Neural cell (in vitro differentiated cells): ENCODE results near the gene L3MBTL4. TPM values are rescaled to one million over a fixed set of nuclear protein-coding genes. Genes with fewer than 3 reads are reported as not detected.

Experiments used
- H2AFZ ChIP-seq: fragments of 200-600, 300-800 bp; sonication (generic), shearing (Covaris generic); 2 replicates; pipeline ENCODE4 v1.6.0; 2014; ENCODE audit warnings: low read depth, mild to moderate bottlenecking, antibody characterized with exemption, low read length, moderate library complexity
- H3F3A ChIP-seq: fragments of 200-600 bp; shearing (Covaris generic); 2 replicates; pipeline ENCODE4 v1.6.1; 2016; ENCODE audit warnings: mild to moderate bottlenecking, moderate library complexity, mixed read lengths, antibody characterized with exemption, low read length; ENCODE audit not compliant: insufficient read depth, poor library complexity, severe bottlenecking
- H3K27ac ChIP-seq: fragments of 200-600, 300-800 bp; sonication (generic), shearing (Covaris generic); 2 replicates; pipeline ENCODE4 v1.5.1; 2014; ENCODE audit warnings: mild to moderate bottlenecking, low read length, moderate library complexity
- H3K27me3 ChIP-seq: fragments of 300-800, 200-600 bp; sonication (generic), shearing (Covaris generic); 2 replicates; pipeline ENCODE4 v1.6.0; 2014; ENCODE audit warnings: mild to moderate bottlenecking, low read depth, low read length, moderate library complexity; ENCODE audit not compliant: insufficient read depth
- H3K36me3 ChIP-seq: fragments of 300-800, 200-600 bp; sonication (generic), shearing (Covaris generic); 2 replicates; pipeline ENCODE4 v1.5.1; 2014; ENCODE audit warnings: mild to moderate bottlenecking, antibody characterized with exemption, low read length, moderate library complexity; ENCODE audit not compliant: insufficient read depth
- H3K4me2 ChIP-seq: fragments of 300-800, 200-600 bp; sonication (generic), shearing (Covaris generic); 2 replicates; pipeline ENCODE4 v1.6.0; 2014; ENCODE audit warnings: mild to moderate bottlenecking, low read length
- H3K4me3 ChIP-seq: fragments of 300-800, 200-600 bp; sonication (generic), shearing (Covaris generic); 2 replicates; pipeline ENCODE4 v1.5.1; 2014; ENCODE audit warnings: mild to moderate bottlenecking, low read length, moderate library complexity
- H3K79me2 ChIP-seq: fragments of 200-600 bp; shearing (Covaris generic); replicated peaks from 2 replicates; pipeline ENCODE4 v1.6.0; 2014; ENCODE audit warnings: mild to moderate bottlenecking, low read length, moderate library complexity; ENCODE audit not compliant: insufficient read depth
- H3K9ac ChIP-seq: fragments of 300-800, 200-600 bp; sonication (generic), shearing (Covaris generic); 2 replicates; pipeline ENCODE4 v1.6.1; 2016; ENCODE audit warnings: mild to moderate bottlenecking, low read length, mixed read lengths
- H3K9me2 ChIP-seq: fragments of 200-600 bp; shearing (Covaris generic); 2 replicates; pipeline ENCODE4 v1.6.1; 2016; ENCODE audit warnings: mild to moderate bottlenecking, low read length, mixed read lengths; ENCODE audit not compliant: insufficient read depth
- H3K9me3 ChIP-seq: fragments of 200-600, 300-800 bp; sonication (generic), shearing (Covaris generic); 2 replicates; pipeline ENCODE4 v1.6.1; 2016; ENCODE audit warnings: mild to moderate bottlenecking, mixed run types, low read length, moderate library complexity, mixed read lengths
- H4K20me1 ChIP-seq: fragments of 200-600 bp; shearing (Covaris generic); 2 replicates; pipeline ENCODE4 v1.6.1; 2016; ENCODE audit warnings: mild to moderate bottlenecking, mixed run types; ENCODE audit not compliant: insufficient read depth
- EP300 ChIP-seq: fragments of 450-650 bp; conservative IDR thresholded peaks from 2 replicates; pipeline ENCODE4 v1.6.1; 2014; ENCODE audit warnings: antibody characterized with exemption, mild to moderate bottlenecking, moderate library complexity; ENCODE audit not compliant: poor library complexity, severe bottlenecking
- EZH2 ChIP-seq: fragments of 200-600, 300-800 bp; shearing (Covaris generic), sonication (generic); IDR thresholded peaks from 2 replicates; pipeline ENCODE4 v1.6.1; 2014; ENCODE audit warnings: antibody characterized with exemption, low read length, borderline replicate concordance, mild to moderate bottlenecking; ENCODE audit not compliant: insufficient read depth, poor library complexity, severe bottlenecking
- MXI1 ChIP-seq: fragments of 450-650 bp; conservative IDR thresholded peaks from 2 replicates; pipeline ENCODE4 v1.6.1; 2014; ENCODE audit warnings: antibody characterized with exemption, mild to moderate bottlenecking; ENCODE audit not compliant: poor library complexity, severe bottlenecking
- POLR2AphosphoS5 ChIP-seq: IDR thresholded peaks from 2 replicates; pipeline ENCODE4 v1.6.1; 2012
- RAD21 ChIP-seq: fragments of 450-650 bp; conservative IDR thresholded peaks from 2 replicates; pipeline ENCODE4 v1.6.1; 2014; ENCODE audit warnings: antibody characterized with exemption, mild to moderate bottlenecking, moderate library complexity
- SMC3 ChIP-seq: fragments of 450-650 bp; conservative IDR thresholded peaks from 2 replicates; pipeline ENCODE4 v1.6.1; 2014; ENCODE audit warnings: antibody characterized with exemption, mild to moderate bottlenecking, moderate library complexity; ENCODE audit not compliant: poor library complexity
- TAF1 ChIP-seq: IDR thresholded peaks from 2 replicates; pipeline ENCODE4 v1.6.1; 2012; ENCODE audit warnings: low read depth
- polyA plus RNA-seq: library from polyadenylated mRNA; depleted of rRNA; stranded (reverse); fragments of >200 nt; gene quantifications from 2 replicates; pipeline ENCODE4 v1.2.3, GENCODE V29; 2014
- TF ChIP-seq, protein P1 (sequence below): fragments of 450-650 bp; IDR thresholded peaks from 2 replicates; pipeline ENCODE4 v1.5.1; 2014; ENCODE audit warnings: antibody characterized with exemption, mild to moderate bottlenecking, moderate library complexity; ENCODE audit not compliant: poor library complexity, severe bottlenecking
- TF ChIP-seq, protein P2 (sequence below): IDR thresholded peaks from 2 replicates; pipeline ENCODE4 v1.6.1; 2012; ENCODE audit warnings: borderline replicate concordance

The L3MBTL4 gene
- polyA plus RNA-seq, 1 donor from 2014 or later: 0.90 TPM

DNA sequence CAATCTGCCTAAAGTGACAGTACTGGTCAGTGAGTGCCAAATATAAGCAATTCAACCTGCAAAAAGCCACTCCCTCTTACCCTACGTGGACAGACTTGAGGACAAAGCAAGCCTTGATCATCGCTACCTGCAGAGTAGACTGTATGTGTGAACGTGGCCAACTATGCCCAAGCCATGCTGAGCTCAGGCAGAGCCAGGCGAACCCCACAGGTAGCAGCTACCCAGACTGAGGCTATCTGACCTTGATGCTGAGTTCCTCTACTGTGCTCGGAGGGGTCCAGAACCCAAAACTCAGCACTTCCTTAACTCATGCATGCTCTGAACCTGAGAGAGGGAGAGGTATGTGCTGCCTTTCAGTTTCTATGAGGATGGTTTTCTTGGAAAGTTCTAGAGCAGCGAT, 455.9 kb downstream of the L3MBTL4 start:
- no peak overlapping the region for H2AFZ ChIP-seq
- no peak overlapping the region for H3K27ac ChIP-seq
- no peak overlapping the region for H3K4me3 ChIP-seq
- H3K9me3 ChIP-seq: no peaks in the 10 kb centered on the region
- no peak overlapping the region for H3K9ac ChIP-seq
- H3K27me3 ChIP-seq: no peaks in the 10 kb centered on the region
- H3K36me3 ChIP-seq: no peaks in the 10 kb centered on the region
- no peak overlapping the region for H3K4me2 ChIP-seq
- no peaks in the 10 kb centered on the region for H3K9me2 ChIP-seq
- TF ChIP-seq, protein P1, sequence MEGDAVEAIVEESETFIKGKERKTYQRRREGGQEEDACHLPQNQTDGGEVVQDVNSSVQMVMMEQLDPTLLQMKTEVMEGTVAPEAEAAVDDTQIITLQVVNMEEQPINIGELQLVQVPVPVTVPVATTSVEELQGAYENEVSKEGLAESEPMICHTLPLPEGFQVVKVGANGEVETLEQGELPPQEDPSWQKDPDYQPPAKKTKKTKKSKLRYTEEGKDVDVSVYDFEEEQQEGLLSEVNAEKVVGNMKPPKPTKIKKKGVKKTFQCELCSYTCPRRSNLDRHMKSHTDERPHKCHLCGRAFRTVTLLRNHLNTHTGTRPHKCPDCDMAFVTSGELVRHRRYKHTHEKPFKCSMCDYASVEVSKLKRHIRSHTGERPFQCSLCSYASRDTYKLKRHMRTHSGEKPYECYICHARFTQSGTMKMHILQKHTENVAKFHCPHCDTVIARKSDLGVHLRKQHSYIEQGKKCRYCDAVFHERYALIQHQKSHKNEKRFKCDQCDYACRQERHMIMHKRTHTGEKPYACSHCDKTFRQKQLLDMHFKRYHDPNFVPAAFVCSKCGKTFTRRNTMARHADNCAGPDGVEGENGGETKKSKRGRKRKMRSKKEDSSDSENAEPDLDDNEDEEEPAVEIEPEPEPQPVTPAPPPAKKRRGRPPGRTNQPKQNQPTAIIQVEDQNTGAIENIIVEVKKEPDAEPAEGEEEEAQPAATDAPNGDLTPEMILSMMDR: no peak
- no peak for TF ChIP-seq EZH2
- no peak for TF ChIP-seq SMC3
- no peak for TF ChIP-seq MXI1
- TF ChIP-seq POLR2AphosphoS5: no peak
- no peak for TF ChIP-seq EP300
- TF ChIP-seq RAD21: no peak
- TF ChIP-seq, protein P2, sequence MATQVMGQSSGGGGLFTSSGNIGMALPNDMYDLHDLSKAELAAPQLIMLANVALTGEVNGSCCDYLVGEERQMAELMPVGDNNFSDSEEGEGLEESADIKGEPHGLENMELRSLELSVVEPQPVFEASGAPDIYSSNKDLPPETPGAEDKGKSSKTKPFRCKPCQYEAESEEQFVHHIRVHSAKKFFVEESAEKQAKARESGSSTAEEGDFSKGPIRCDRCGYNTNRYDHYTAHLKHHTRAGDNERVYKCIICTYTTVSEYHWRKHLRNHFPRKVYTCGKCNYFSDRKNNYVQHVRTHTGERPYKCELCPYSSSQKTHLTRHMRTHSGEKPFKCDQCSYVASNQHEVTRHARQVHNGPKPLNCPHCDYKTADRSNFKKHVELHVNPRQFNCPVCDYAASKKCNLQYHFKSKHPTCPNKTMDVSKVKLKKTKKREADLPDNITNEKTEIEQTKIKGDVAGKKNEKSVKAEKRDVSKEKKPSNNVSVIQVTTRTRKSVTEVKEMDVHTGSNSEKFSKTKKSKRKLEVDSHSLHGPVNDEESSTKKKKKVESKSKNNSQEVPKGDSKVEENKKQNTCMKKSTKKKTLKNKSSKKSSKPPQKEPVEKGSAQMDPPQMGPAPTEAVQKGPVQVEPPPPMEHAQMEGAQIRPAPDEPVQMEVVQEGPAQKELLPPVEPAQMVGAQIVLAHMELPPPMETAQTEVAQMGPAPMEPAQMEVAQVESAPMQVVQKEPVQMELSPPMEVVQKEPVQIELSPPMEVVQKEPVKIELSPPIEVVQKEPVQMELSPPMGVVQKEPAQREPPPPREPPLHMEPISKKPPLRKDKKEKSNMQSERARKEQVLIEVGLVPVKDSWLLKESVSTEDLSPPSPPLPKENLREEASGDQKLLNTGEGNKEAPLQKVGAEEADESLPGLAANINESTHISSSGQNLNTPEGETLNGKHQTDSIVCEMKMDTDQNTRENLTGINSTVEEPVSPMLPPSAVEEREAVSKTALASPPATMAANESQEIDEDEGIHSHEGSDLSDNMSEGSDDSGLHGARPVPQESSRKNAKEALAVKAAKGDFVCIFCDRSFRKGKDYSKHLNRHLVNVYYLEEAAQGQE: no peak
- no peak for TF ChIP-seq TAF1
- H3K79me2 ChIP-seq: no peaks in the 10 kb centered on the region
- H3F3A ChIP-seq: no peaks in the 10 kb centered on the region
- H4K20me1 ChIP-seq: no peaks in the 10 kb centered on the region

DNA sequence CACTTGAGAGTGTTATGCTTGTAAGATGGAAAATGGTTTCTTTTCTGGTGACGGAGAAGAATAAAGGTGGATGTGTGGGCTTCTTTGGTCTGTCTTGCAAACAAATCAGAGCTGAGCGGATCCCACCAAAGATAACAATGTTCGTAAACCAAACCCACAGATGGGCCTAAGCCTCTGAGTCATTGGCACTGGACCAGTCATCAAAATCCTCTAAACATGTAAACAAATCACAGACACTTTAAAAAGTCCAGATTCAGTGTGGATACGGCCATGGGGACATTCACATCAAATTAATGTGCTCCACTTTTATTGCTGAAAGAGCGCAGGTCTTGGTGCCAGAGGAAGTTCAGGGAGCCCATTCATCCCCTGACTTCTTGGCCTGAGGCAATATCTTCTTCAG, 458.9 kb downstream of the L3MBTL4 start:
- H4K20me1 ChIP-seq: no peaks in the 10 kb centered on the region
- H2AFZ ChIP-seq: no peak overlapping the region
- TF ChIP-seq POLR2AphosphoS5 (no peak), TAF1 (no peak), EP300 (no peak), MXI1 (no peak), SMC3 (no peak), RAD21 (no peak), EZH2 (no peak)
- TF ChIP-seq, protein P2: no peak
- TF ChIP-seq, protein P1: no peak
- H3F3A ChIP-seq: no peaks in the 10 kb centered on the region
- H3K4me2 ChIP-seq: no peak overlapping the region
- no peaks in the 10 kb centered on the region for H3K27me3 ChIP-seq
- H3K27ac ChIP-seq: no peak overlapping the region
- H3K79me2 ChIP-seq: no peaks in the 10 kb centered on the region
- no peaks in the 10 kb centered on the region for H3K9me3 ChIP-seq
- H3K36me3 ChIP-seq: no peaks in the 10 kb centered on the region
- H3K9ac ChIP-seq: no peak overlapping the region
- no peaks in the 10 kb centered on the region for H3K9me2 ChIP-seq
- no peak overlapping the region for H3K4me3 ChIP-seq
